ENCODE measurements around the gene LUC7L3.

LUC7L3 gene

GRCh38 chr17:50731575-50732460 lies 12.4 kb downstream of the LUC7L3 start:
- Mint-ChIP-seq H3K4me1 (ENCODE audit: low read depth) (peaks cover 53% of the 10 kb centered on the region), H3K27ac (no peak overlapping the region), H3K36me3 (ENCODE audit: low read depth) (peaks cover 16% of the 10 kb centered on the region), H3K9me3 (no peaks in the 10 kb centered on the region), H3K27me3 (no peaks in the 10 kb centered on the region), H3K4me3 (no peak overlapping the region)
- intact Hi-C loops (cut with micrococcal nuclease): no loop called here

- Mint-ChIP-seq H3K27ac (no peak overlapping the region), H3K9me3 (no peaks in the 10 kb centered on the region), H3K4me1 (ENCODE audit: low read depth) (peaks cover 46% of the 10 kb centered on the region), H3K36me3 (ENCODE audit: low read depth) (peaks cover 44% of the 10 kb centered on the region), H3K4me3 (no peak overlapping the region), H3K27me3 (no peaks in the 10 kb centered on the region)
- intact Hi-C loops (cut with micrococcal nuclease): no loop called here
Measured at GRCh38 chr17:50735287-50735686, 15.9 kb downstream of the LUC7L3 start.

GRCh38 chr17:50737118-50737698 lies 17.8 kb downstream of the LUC7L3 start:
- H3K4me3 Mint-ChIP-seq: no peak overlapping the region
- peak overlapping the region; percentile 48 for H3K27ac Mint-ChIP-seq
- peaks cover 29% of the 10 kb centered on the region for H3K4me1 Mint-ChIP-seq (ENCODE audit: low read depth)
- peaks cover 63% of the 10 kb centered on the region for H3K36me3 Mint-ChIP-seq (ENCODE audit: low read depth)
- no peaks in the 10 kb centered on the region for H3K9me3 Mint-ChIP-seq
- no peaks in the 10 kb centered on the region for H3K27me3 Mint-ChIP-seq
- intact Hi-C loops (cut with micrococcal nuclease): no loop called here

GRCh38 chr17:50739098-50739497 lies 19.7 kb downstream of the LUC7L3 start:
- intact Hi-C loops (cut with micrococcal nuclease): no loop called here
- H3K27me3 Mint-ChIP-seq: no peaks in the 10 kb centered on the region
- H3K27ac Mint-ChIP-seq: peak overlapping the region; percentile 34
- H3K36me3 Mint-ChIP-seq (ENCODE audit: low read depth): peaks cover 82% of the 10 kb centered on the region
- H3K4me1 Mint-ChIP-seq (ENCODE audit: low read depth): peaks cover 26% of the 10 kb centered on the region
- H3K4me3 Mint-ChIP-seq: no peak overlapping the region
- no peaks in the 10 kb centered on the region for H3K9me3 Mint-ChIP-seq

GRCh38 chr17:50745631-50746030 lies 26.2 kb downstream of the LUC7L3 start:
- intact Hi-C loops (cut with micrococcal nuclease): no loop called here
- H3K36me3 Mint-ChIP-seq (ENCODE audit: low read depth): peaks cover 99% of the 10 kb centered on the region
- H3K4me3 Mint-ChIP-seq: no peak overlapping the region
- peak overlapping the region; percentile 1 for H3K27ac Mint-ChIP-seq
- no peaks in the 10 kb centered on the region for H3K27me3 Mint-ChIP-seq
- no peaks in the 10 kb centered on the region for H3K4me1 Mint-ChIP-seq (ENCODE audit: low read depth)
- H3K9me3 Mint-ChIP-seq: no peaks in the 10 kb centered on the region

- no peaks in the 10 kb centered on the region for H3K4me1 Mint-ChIP-seq (ENCODE audit: low read depth)
- H3K36me3 Mint-ChIP-seq (ENCODE audit: low read depth): peaks cover 98% of the 10 kb centered on the region
- intact Hi-C loops (cut with micrococcal nuclease): no loop called here
- H3K27ac Mint-ChIP-seq: no peak overlapping the region
- H3K27me3 Mint-ChIP-seq: no peaks in the 10 kb centered on the region
- no peak overlapping the region for H3K4me3 Mint-ChIP-seq
- H3K9me3 Mint-ChIP-seq: no peaks in the 10 kb centered on the region
Measured at GRCh38 chr17:50749245-50749644, 29.8 kb downstream of the LUC7L3 start.

- H3K36me3 Mint-ChIP-seq (ENCODE audit: low read depth): peaks cover 67% of the 10 kb centered on the region
- H3K27me3 Mint-ChIP-seq: peaks cover 3% of the 10 kb centered on the region
- H3K9me3 Mint-ChIP-seq: no peaks in the 10 kb centered on the region
- intact Hi-C loops (cut with micrococcal nuclease): no loop called here
- no peak overlapping the region for H3K27ac Mint-ChIP-seq
- no peak overlapping the region for H3K4me3 Mint-ChIP-seq
- no peaks in the 10 kb centered on the region for H3K4me1 Mint-ChIP-seq (ENCODE audit: low read depth)
Measured at GRCh38 chr17:50754521-50754920, 35.1 kb downstream of the LUC7L3 start.

GRCh38 chr17:50758524-50758923 lies 39.1 kb downstream of the LUC7L3 start:
- Mint-ChIP-seq H3K36me3 (ENCODE audit: low read depth) (peaks cover 27% of the 10 kb centered on the region), H3K27me3 (peaks cover 3% of the 10 kb centered on the region), H3K9me3 (no peaks in the 10 kb centered on the region), H3K27ac (no peak overlapping the region), H3K4me3 (no peak overlapping the region), H3K4me1 (ENCODE audit: low read depth) (peaks cover 7% of the 10 kb centered on the region)
- intact Hi-C loops (cut with micrococcal nuclease): no loop called here

- Mint-ChIP-seq H3K4me1 (ENCODE audit: low read depth) (peaks cover 8% of the 10 kb centered on the region), H3K9me3 (no peaks in the 10 kb centered on the region), H3K27me3 (peaks cover 3% of the 10 kb centered on the region), H3K4me3 (no peak overlapping the region), H3K36me3 (ENCODE audit: low read depth) (peaks cover 22% of the 10 kb centered on the region), H3K27ac (no peak overlapping the region)
- intact Hi-C loops (cut with micrococcal nuclease): no loop called here
Measured at GRCh38 chr17:50758989-50759544, 39.7 kb downstream of the LUC7L3 start.

- intact Hi-C loops (cut with micrococcal nuclease): loop anchor here (5.0 kb wide), 2 partner anchors 40 to 55 kb away; partner anchors contain the start of gene ANKRD40
- no peaks in the 10 kb centered on the region for H3K36me3 Mint-ChIP-seq (ENCODE audit: low read depth)
- peak overlapping the region; percentile 96 for H3K27ac Mint-ChIP-seq
- peaks cover 29% of the 10 kb centered on the region for H3K4me1 Mint-ChIP-seq (ENCODE audit: low read depth)
- no peak overlapping the region for H3K4me3 Mint-ChIP-seq
- peaks cover 3% of the 10 kb centered on the region for H3K27me3 Mint-ChIP-seq
- no peaks in the 10 kb centered on the region for H3K9me3 Mint-ChIP-seq
Measured at GRCh38 chr17:50762177-50762576, 42.8 kb downstream of the LUC7L3 start.

- Mint-ChIP-seq H3K36me3 (ENCODE audit: low read depth) (no peaks in the 10 kb centered on the region), H3K27ac (peak overlapping the region; percentile 96), H3K4me3 (no peak overlapping the region), H3K4me1 (ENCODE audit: low read depth) (peaks cover 29% of the 10 kb centered on the region), H3K9me3 (no peaks in the 10 kb centered on the region), H3K27me3 (peaks cover under 1% of the 10 kb centered on the region)
- intact Hi-C loops (cut with micrococcal nuclease): loop anchor here (5.0 kb wide), 2 partner anchors 42 to 57 kb away; partner anchors contain the start of gene ANKRD40
Measured at GRCh38 chr17:50763716-50764475, 44.5 kb downstream of the LUC7L3 start.

GRCh38 chr17:50764734-50765149 lies 45.3 kb downstream of the LUC7L3 start:
- no peaks in the 10 kb centered on the region for H3K27me3 Mint-ChIP-seq
- no peaks in the 10 kb centered on the region for H3K9me3 Mint-ChIP-seq
- H3K36me3 Mint-ChIP-seq (ENCODE audit: low read depth): no peaks in the 10 kb centered on the region
- H3K4me3 Mint-ChIP-seq: no peak overlapping the region
- peaks cover 29% of the 10 kb centered on the region for H3K4me1 Mint-ChIP-seq (ENCODE audit: low read depth)
- peak overlapping the region; percentile 62 for H3K27ac Mint-ChIP-seq
- intact Hi-C loops (cut with micrococcal nuclease): loop anchor here (5.0 kb wide), 2 partner anchors 42 to 57 kb away; partner anchors contain the start of gene ANKRD40

- H3K27me3 Mint-ChIP-seq: no peaks in the 10 kb centered on the region
- H3K27ac Mint-ChIP-seq: peak overlapping the region; percentile 63
- intact Hi-C loops (cut with micrococcal nuclease): no loop called here
- no peak overlapping the region for H3K4me3 Mint-ChIP-seq
- H3K36me3 Mint-ChIP-seq (ENCODE audit: low read depth): no peaks in the 10 kb centered on the region
- H3K4me1 Mint-ChIP-seq (ENCODE audit: low read depth): peaks cover 29% of the 10 kb centered on the region
- no peaks in the 10 kb centered on the region for H3K9me3 Mint-ChIP-seq
Measured at GRCh38 chr17:50765454-50766221, 46.2 kb downstream of the LUC7L3 start.
